HL-60 (cell line): ENCODE results near the gene FAM221A.

Experiments used
- DNase-seq, 2 experiments: peaks; one replicate each; pipeline ENCODE4 v3.0.0-alpha.2; 2010 to 2020; ENCODE audit warnings: low read depth in 1 of 2, low spot score in 1 of 2
- H3K27ac ChIP-seq: fragments of 250-450 bp; sonication (Bioruptor Pico); replicated peaks from 2 replicates; pipeline ENCODE4 v1.5.1; 2020; ENCODE audit warnings: mild to moderate bottlenecking, moderate library complexity
- H3K27me3 ChIP-seq: fragments of 250-450 bp; sonication (Bioruptor Pico); 2 replicates; pipeline ENCODE4 v1.5.1; 2021; ENCODE audit warnings: mild to moderate bottlenecking, moderate library complexity; ENCODE audit not compliant: insufficient read depth, poor library complexity, severe bottlenecking
- H3K4me3 ChIP-seq: replicated peaks from 2 replicates; pipeline ENCODE4 v1.5.1; 2011; ENCODE audit warnings: mild to moderate bottlenecking, control low read depth, low read length; ENCODE audit not compliant: insufficient read depth
- CTCF ChIP-seq: IDR thresholded peaks from one replicate; pipeline ENCODE4 v1.5.1; 2011; ENCODE audit warnings: low read length, control low read depth, inconsistent platforms; ENCODE audit not compliant: insufficient read depth
- GABPA ChIP-seq: IDR thresholded peaks from 2 replicates; pipeline ENCODE4 v1.6.1; 2012; ENCODE audit warnings: low read depth
- POLR2AphosphoS5 ChIP-seq: IDR thresholded peaks from 2 replicates; pipeline ENCODE4 v1.6.1; 2012; ENCODE audit warnings: low read depth
- SPI1 ChIP-seq: IDR thresholded peaks from 2 replicates; pipeline ENCODE4 v1.6.1; 2012; ENCODE audit warnings: low read depth, mild to moderate bottlenecking, borderline replicate concordance
- TF ChIP-seq, protein P1 (sequence below): IDR thresholded peaks from 2 replicates; pipeline ENCODE4 v1.6.1; 2012; ENCODE audit warnings: low read depth; ENCODE audit not compliant: insufficient replicate concordance

FAM221A gene

GRCh38 chr7:23698822-23699221 is 18.8 kb downstream of the FAM221A start:
- Histone ChIP-seq H3K27me3 (no peaks in the 10 kb centered on the region), H3K27ac (no peak overlapping the region), H3K4me3 (no peak overlapping the region)
- no peak for DNase-seq
- TF ChIP-seq SPI1 (no peak), CTCF (no peak), GABPA (no peak), POLR2AphosphoS5 (no peak)

- no peak overlapping the region for H3K27ac ChIP-seq
- no peak overlapping the region for H3K4me3 ChIP-seq
- DNase-seq: no peak
- TF ChIP-seq, protein P1, sequence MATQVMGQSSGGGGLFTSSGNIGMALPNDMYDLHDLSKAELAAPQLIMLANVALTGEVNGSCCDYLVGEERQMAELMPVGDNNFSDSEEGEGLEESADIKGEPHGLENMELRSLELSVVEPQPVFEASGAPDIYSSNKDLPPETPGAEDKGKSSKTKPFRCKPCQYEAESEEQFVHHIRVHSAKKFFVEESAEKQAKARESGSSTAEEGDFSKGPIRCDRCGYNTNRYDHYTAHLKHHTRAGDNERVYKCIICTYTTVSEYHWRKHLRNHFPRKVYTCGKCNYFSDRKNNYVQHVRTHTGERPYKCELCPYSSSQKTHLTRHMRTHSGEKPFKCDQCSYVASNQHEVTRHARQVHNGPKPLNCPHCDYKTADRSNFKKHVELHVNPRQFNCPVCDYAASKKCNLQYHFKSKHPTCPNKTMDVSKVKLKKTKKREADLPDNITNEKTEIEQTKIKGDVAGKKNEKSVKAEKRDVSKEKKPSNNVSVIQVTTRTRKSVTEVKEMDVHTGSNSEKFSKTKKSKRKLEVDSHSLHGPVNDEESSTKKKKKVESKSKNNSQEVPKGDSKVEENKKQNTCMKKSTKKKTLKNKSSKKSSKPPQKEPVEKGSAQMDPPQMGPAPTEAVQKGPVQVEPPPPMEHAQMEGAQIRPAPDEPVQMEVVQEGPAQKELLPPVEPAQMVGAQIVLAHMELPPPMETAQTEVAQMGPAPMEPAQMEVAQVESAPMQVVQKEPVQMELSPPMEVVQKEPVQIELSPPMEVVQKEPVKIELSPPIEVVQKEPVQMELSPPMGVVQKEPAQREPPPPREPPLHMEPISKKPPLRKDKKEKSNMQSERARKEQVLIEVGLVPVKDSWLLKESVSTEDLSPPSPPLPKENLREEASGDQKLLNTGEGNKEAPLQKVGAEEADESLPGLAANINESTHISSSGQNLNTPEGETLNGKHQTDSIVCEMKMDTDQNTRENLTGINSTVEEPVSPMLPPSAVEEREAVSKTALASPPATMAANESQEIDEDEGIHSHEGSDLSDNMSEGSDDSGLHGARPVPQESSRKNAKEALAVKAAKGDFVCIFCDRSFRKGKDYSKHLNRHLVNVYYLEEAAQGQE: no peak
- TF ChIP-seq SPI1 (no peak), POLR2AphosphoS5 (no peak), CTCF (no peak), GABPA (no peak)
- no peaks in the 10 kb centered on the region for H3K27me3 ChIP-seq
Observed at GRCh38 chr7:23700046-23700445, 20.0 kb downstream of the FAM221A start.

DNA sequence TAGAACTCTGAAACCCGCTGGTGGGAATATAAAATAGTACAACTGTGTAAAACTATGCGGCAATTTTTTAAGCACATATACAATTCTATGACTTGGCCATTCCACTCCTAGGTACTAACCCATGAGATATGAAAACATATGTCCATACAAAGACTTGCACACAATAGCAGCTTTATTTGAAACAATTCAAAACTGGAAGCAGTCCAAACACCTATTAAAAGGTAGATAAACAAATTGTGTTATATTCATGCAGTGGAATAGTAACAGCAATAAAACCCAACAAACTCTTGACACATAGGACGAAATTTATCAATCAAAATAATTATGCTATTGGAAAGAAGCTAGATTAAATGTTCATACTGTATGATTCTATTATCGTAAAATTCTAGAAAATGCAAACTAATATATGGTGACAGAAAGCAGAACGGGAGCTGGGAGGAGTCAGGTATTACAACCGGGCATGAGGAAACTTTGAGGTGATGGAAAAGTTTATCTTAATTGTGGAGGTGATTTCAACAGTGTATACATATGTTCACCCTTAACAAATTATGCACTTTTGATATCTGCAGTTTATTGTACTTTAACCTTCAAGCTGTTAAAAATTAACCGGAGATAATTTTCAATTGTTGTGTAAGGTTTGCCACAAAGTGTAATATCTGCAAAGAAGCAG is 29.2 kb downstream of the FAM221A start:
- H3K27me3 ChIP-seq: peaks cover 5% of the 10 kb centered on the region
- no peak for TF ChIP-seq POLR2AphosphoS5
- TF ChIP-seq GABPA: no peak
- no peak for TF ChIP-seq CTCF
- TF ChIP-seq, protein P1: no peak
- no peak for TF ChIP-seq SPI1
- DNase-seq: no peak
- H3K27ac ChIP-seq: no peak overlapping the region
- no peak overlapping the region for H3K4me3 ChIP-seq

DNA sequence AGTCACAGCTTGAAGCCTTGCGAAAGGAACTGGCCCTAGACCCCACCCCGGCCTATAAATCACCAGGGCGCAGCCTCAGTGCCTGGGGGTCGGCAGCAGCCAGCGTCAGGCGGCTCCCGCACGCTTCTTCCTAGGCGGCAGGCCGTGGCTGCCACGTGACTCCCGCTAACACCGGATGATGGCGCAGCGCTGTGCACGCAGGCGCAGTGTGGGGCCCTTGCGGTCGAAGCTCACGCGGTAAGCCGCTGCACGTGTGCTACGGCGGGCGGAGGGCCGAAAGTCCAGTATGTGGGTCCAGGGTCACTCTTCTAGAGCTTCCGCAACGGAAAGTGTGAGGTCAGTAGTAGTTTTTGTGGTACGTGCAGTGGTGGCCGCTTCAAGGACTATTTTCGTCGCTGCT is 30.0 kb downstream of the FAM221A start, which contains the start of gene STK31:
Gene STK31 (plus strand): TSS at position 220 of the 400 bp plus-strand sequence. CDS start 67 bp downstream, at position 287.
- no peak for DNase-seq
- H3K27ac ChIP-seq: no peak within 1 kb of the TSS
- no peak for TF ChIP-seq SPI1
- TF ChIP-seq POLR2AphosphoS5: no peak
- TF ChIP-seq, protein P1: no peak
- no peak for TF ChIP-seq CTCF
- no peak for TF ChIP-seq GABPA
- no peak within 1 kb of the TSS for H3K4me3 ChIP-seq
- peaks cover 5% of the 10 kb centered on the region for H3K27me3 ChIP-seq
